ENCODE data around the gene FDX2.

The FDX2 gene

DNA sequence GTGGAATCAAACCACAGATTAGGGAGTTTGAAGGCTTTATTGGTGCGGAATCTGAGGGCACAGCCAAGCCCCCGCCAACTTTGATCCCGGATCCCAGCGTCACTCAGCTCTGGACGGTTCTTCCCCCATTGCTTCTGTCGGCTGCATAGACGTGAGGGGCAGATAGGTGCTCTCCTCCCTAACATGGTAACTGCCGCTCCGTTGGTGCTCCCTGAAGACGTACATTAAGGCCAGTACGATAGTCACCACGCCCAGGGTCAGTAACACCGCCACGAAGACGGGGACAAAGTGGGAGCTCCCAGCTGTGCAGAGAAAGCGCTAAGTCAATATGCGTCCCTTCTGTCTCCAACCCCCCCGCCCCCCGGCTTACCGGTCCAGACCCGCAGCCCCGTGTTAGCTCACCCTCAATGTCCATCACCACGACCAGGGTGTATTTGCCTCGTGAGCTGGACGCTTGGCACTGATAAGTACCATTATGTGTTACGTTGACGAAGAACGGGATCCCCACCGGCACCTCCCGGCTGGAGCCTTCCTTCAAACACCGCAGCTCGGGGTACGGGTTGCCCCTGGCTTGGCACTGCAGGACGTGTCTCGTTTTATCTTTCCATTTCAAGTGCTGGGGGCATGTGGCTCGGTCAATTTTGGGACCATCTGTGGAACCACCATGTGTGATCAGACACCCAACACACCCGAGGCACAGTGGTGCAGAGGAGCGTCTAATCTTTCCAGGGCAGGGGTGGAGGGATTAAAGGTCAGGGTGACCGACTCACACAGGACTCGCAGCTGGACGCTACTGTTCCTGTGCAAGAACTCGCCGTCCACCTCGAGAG is 18.2 kb upstream of the FDX2 start:
- H3K4me3 ChIP-seq (ENCODE audit: low read length): peak overlapping the region; percentile 91
- TF ChIP-seq CTCF (IDR thresholded peaks at IDR 0.05; ENCODE audit: low read depth, low read length, poor library complexity, severe bottlenecking) (no peak), EZH2phosphoT487 (IDR thresholded peaks at IDR 0.05; ENCODE audit: borderline replicate concordance, low read length) (no peak)

GRCh38 chr19:10332965-10333757 is 17.3 kb upstream of the FDX2 start, which contains the start of gene RAVER1:
Gene RAVER1 (minus strand): TSS chr19:10333529. CDS start chr19:10333507, 22 bp downstream.
- TF ChIP-seq EZH2phosphoT487 (IDR thresholded peaks at IDR 0.05; ENCODE audit: borderline replicate concordance, low read length) (no peak), CTCF (IDR thresholded peaks at IDR 0.05; ENCODE audit: low read depth, low read length, poor library complexity, severe bottlenecking) (peak; percentile 0)
- no peaks in the 10 kb centered on the region for H3K27me3 ChIP-seq (ENCODE audit: control insufficient read depth, low read length)
- peak within 1 kb of the TSS; percentile 91 for H3K4me2 ChIP-seq (ENCODE audit: low read length)
- no peaks in the 10 kb centered on the region for H3K9me3 ChIP-seq (ENCODE audit: control insufficient read depth, insufficient read depth, low read length)
- peaks cover 46% of the 10 kb centered on the region for H3K36me3 ChIP-seq (ENCODE audit: control insufficient read depth, low read length)
- H3K4me3 ChIP-seq (ENCODE audit: low read length): peak within 1 kb of the TSS; percentile 91
- H3F3A ChIP-seq (ENCODE audit: control insufficient read depth, insufficient read depth): no peaks in the 10 kb centered on the region; the same call in 1 of the 2 replicates
- H4K20me1 ChIP-seq (ENCODE audit: control insufficient read depth, insufficient read depth, low read depth, low read length): peaks cover 18% of the 10 kb centered on the region
- H3K4me1 ChIP-seq (ENCODE audit: control insufficient read depth, low read length): peaks cover 28% of the 10 kb centered on the region
- H3K27ac ChIP-seq (ENCODE audit: low read depth, low read length): peak within 1 kb of the TSS; percentile 80
- H3K79me2 ChIP-seq (ENCODE audit: control insufficient read depth, low read length): peaks cover 61% of the 10 kb centered on the region
- H3K9me2 ChIP-seq (replicated peaks; ENCODE audit: control insufficient read depth, low read length): no peaks in the 10 kb centered on the region

More for the DNA sequence above, 18.2 kb upstream of the FDX2 start:
- H3K27ac ChIP-seq (ENCODE audit: low read depth, low read length): peak overlapping the region; percentile 80
- peaks cover 38% of the 10 kb centered on the region for H3K36me3 ChIP-seq (ENCODE audit: control insufficient read depth, low read length)
- peaks cover 34% of the 10 kb centered on the region for H3K4me1 ChIP-seq (ENCODE audit: control insufficient read depth, low read length)
- peak overlapping the region; percentile 91 for H3K4me2 ChIP-seq (ENCODE audit: low read length)
- H3F3A ChIP-seq (ENCODE audit: control insufficient read depth, insufficient read depth): no peaks in the 10 kb centered on the region; the same call in 1 of the 2 replicates
- H3K9me3 ChIP-seq (ENCODE audit: control insufficient read depth, insufficient read depth, low read length): no peaks in the 10 kb centered on the region
- H3K27me3 ChIP-seq (ENCODE audit: control insufficient read depth, low read length): no peaks in the 10 kb centered on the region
- H3K79me2 ChIP-seq (ENCODE audit: control insufficient read depth, low read length): peaks cover 61% of the 10 kb centered on the region
- peaks cover 18% of the 10 kb centered on the region for H4K20me1 ChIP-seq (ENCODE audit: control insufficient read depth, insufficient read depth, low read depth, low read length)
- no peaks in the 10 kb centered on the region for H3K9me2 ChIP-seq (replicated peaks; ENCODE audit: control insufficient read depth, low read length)

- peaks cover 68% of the 10 kb centered on the region for H3K79me2 ChIP-seq (ENCODE audit: control insufficient read depth, low read length)
Measured at GRCh38 chr19:10332158-10332964, 16.5 kb upstream of the FDX2 start.

More at GRCh38 chr19:10332158-10332964, 16.5 kb upstream of the FDX2 start:
- Histone ChIP-seq H3K27ac (ENCODE audit: low read depth, low read length) (peak overlapping the region; percentile 80), H3K4me3 (ENCODE audit: low read length) (peak overlapping the region; percentile 91), H3K9me3 (ENCODE audit: control insufficient read depth, insufficient read depth, low read length) (no peaks in the 10 kb centered on the region), H3K36me3 (ENCODE audit: control insufficient read depth, low read length) (peaks cover 54% of the 10 kb centered on the region), H3K27me3 (ENCODE audit: control insufficient read depth, low read length) (no peaks in the 10 kb centered on the region), H3F3A (ENCODE audit: control insufficient read depth, insufficient read depth) (no peaks in the 10 kb centered on the region; the same call in 1 of the 2 replicates), H3K4me2 (ENCODE audit: low read length) (peak overlapping the region; percentile 91), H3K9me2 (replicated peaks; ENCODE audit: control insufficient read depth, low read length) (no peaks in the 10 kb centered on the region), H4K20me1 (ENCODE audit: control insufficient read depth, insufficient read depth, low read depth, low read length) (peaks cover 18% of the 10 kb centered on the region), H3K4me1 (ENCODE audit: control insufficient read depth, low read length) (peaks cover 28% of the 10 kb centered on the region)
- TF ChIP-seq EZH2phosphoT487 (IDR thresholded peaks at IDR 0.05; ENCODE audit: borderline replicate concordance, low read length): no peak
- no peak for TF ChIP-seq CTCF (IDR thresholded peaks at IDR 0.05; ENCODE audit: low read depth, low read length, poor library complexity, severe bottlenecking)
